ENCODE measurements around the gene DMRTC1B. TPM values are rescaled to one million over a fixed set of nuclear protein-coding genes. Genes with fewer than 3 reads are reported as not detected.

DMRTC1B gene, protein sequence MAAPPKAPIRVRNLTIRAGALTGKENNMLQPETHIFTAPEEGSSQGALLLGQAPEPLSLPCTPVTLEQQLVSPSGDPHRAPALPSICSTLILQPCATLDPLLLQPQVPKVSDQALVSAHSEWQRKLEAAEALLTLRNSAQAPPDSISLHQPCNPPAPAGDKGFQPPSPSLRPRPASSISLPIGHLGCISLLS
- total RNA-seq: not detected in 2 replicates

DNA sequence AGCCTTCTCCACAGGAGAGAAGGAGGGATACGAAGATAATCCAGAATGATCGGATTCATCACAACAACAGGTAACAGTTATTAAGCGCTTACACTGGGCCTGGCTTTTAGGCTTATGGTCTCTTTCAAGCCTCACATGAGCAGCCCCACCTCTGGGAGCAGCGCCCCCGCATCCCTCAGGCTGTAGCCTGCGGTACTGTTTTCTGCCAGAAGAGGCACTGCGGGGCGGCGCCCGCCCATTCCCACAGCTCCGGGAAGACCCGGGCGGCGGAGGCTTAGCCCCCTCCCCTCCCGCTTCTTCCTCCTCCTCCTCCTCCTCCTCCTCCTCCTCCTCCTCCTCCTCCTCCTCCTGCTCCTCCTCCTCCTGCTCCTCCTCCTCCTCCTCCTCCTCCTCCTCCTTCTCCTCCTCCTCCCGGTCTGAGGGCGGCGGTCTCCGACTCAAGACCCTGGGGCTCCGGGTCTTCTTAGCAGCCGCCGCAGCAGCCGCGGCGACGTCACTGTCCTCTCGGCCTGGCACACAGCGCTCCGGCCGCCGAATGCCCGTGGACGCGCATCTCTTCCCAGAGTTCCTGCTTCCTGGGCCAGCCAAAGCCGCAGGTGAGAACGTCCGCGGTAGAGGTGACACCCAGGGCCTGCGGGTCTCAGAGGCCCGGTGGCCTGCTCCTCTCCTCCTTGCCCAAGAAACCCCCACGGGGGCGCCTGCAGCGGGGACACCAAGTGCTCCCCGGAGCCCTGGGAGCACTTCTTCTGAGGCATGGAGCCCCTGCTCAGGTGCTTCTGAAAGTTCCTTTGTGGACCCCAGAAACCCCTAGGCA lies at the start of gene DMRTC1B:
Gene DMRTC1B (plus strand): TSS at position 238 of the 814 bp plus-strand sequence. CDS start 68,246 bp downstream, outside the sequence.

GRCh38 chrX:72782560-72782959 lies 5.9 kb downstream of the DMRTC1B start, which contains the start of gene FAM236B:
Gene FAM236B (minus strand): TSS chrX:72782660. CDS start chrX:72782560, 100 bp downstream.

GRCh38 chrX:72808110-72808509 lies 31.4 kb downstream of the DMRTC1B start, which contains the start of gene FAM236D:
Gene FAM236D (minus strand): TSS chrX:72808210. CDS start chrX:72808110, 100 bp downstream.

Other genes starting within 250 kb of the DMRTC1B start
- gene HDAC8, start 204.0 kb upstream of the DMRTC1B start, total RNA-seq: 30.8 and 33.1 TPM in 2 replicates
- gene PHKA1, start 62.6 kb upstream of the DMRTC1B start, total RNA-seq: 5.5 and 8.0 TPM in 2 replicates
- gene FAM236B, start 5.8 kb downstream of the DMRTC1B start, total RNA-seq: not detected in 2 replicates
- not detected in 2 replicates for gene FAM236D, start 31.3 kb downstream of the DMRTC1B start, total RNA-seq
- gene FAM236C, start 135.7 kb downstream of the DMRTC1B start, total RNA-seq: not detected in 2 replicates
- gene FAM236A, start 161.3 kb downstream of the DMRTC1B start, total RNA-seq: not detected in 2 replicates
- not detected in 2 replicates for gene DMRTC1, start 166.9 kb downstream of the DMRTC1B start, total RNA-seq
- gene PABPC1L2B, start 226.0 kb downstream of the DMRTC1B start, total RNA-seq: not detected in 2 replicates